Astrocyte (in vitro differentiated cells and primary cell): ENCODE data around the gene TOR1AIP1.

ENCODE experiments used
- EZH2 ChIP-seq: IDR thresholded peaks from 2 replicates; pipeline ENCODE4 v1.6.1; 2012; ENCODE audit warnings: mild to moderate bottlenecking, low read length, inconsistent platforms; ENCODE audit not compliant: insufficient read depth
- TF ChIP-seq, protein P1 (sequence below): IDR thresholded peaks from 2 replicates; pipeline ENCODE4 v1.5.1; 2011; ENCODE audit warnings: low read depth, mild to moderate bottlenecking, inconsistent platforms, low read length, moderate library complexity; ENCODE audit not compliant: insufficient read depth

DNA sequence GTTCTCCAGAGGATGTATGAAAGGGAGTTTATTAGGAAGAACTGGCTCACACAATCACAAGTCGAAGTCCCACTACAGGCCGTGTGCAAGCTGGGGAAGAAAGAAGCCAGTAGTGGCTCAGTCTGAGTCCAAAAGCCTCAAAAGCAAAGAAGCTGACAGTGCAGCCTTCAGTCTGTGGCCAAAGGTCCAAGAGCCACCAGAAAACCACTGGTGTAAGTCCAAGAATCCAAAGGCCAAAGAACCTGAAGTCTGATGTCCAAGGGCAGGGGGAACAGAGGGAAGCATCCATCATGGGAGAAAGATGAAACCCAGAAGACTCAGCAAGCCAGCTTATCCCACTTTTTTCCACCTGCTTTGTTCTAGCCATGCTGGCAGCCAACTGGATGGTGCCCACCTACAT, 51.1 kb downstream of the TOR1AIP1 start:
- TF ChIP-seq, protein P1, sequence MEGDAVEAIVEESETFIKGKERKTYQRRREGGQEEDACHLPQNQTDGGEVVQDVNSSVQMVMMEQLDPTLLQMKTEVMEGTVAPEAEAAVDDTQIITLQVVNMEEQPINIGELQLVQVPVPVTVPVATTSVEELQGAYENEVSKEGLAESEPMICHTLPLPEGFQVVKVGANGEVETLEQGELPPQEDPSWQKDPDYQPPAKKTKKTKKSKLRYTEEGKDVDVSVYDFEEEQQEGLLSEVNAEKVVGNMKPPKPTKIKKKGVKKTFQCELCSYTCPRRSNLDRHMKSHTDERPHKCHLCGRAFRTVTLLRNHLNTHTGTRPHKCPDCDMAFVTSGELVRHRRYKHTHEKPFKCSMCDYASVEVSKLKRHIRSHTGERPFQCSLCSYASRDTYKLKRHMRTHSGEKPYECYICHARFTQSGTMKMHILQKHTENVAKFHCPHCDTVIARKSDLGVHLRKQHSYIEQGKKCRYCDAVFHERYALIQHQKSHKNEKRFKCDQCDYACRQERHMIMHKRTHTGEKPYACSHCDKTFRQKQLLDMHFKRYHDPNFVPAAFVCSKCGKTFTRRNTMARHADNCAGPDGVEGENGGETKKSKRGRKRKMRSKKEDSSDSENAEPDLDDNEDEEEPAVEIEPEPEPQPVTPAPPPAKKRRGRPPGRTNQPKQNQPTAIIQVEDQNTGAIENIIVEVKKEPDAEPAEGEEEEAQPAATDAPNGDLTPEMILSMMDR, result no peak
- no peak for TF ChIP-seq EZH2
